Measurements from ENCODE around the gene PRCC. TPM values are rescaled to one million over a fixed set of nuclear protein-coding genes. Genes with fewer than 3 reads are reported as not detected.

Gene PRCC
- total and polyA plus RNA-seq, 2 of the 13 experiments (the other 11 are each of a cell fraction or from before 2014, with no cell fraction given) = 24.2 to 40.5 TPM

GRCh38 chr1:156746728-156747631 is 20.4 kb upstream of the PRCC start (continued):
- no peak for TF ChIP-seq ZNF530 (CRISPR knock-in tag; IDR thresholded peaks at IDR 0.05; ENCODE audit: low read depth)
- no peak for TF ChIP-seq ZSCAN31 (CRISPR knock-in tag; IDR thresholded peaks at IDR 0.05; ENCODE audit: low read depth)
- TF ChIP-seq ZNF563 (CRISPR knock-in tag; IDR thresholded peaks at IDR 0.05) = no peak; the same call in 1 of the 2 replicates
- no peak for TF ChIP-seq ZBTB43 (CRISPR knock-in tag; conservative IDR thresholded peaks at IDR 0.05)
- TF ChIP-seq SKIL (CRISPR knock-in tag; IDR thresholded peaks at IDR 0.05; ENCODE audit: borderline replicate concordance) = no peak
- TF ChIP-seq ZNF770 (CRISPR knock-in tag; IDR thresholded peaks at IDR 0.05) = no peak
- no peak for TF ChIP-seq ARNTL (CRISPR knock-in tag; IDR thresholded peaks at IDR 0.05)
- TF ChIP-seq GMEB2 (CRISPR knock-in tag; IDR thresholded peaks at IDR 0.05; ENCODE audit: low read depth) = no peak
- TF ChIP-seq EED (CRISPR knock-in tag; IDR thresholded peaks at IDR 0.05) = no peak
- TF ChIP-seq AKNA (CRISPR knock-in tag; IDR thresholded peaks at IDR 0.05; ENCODE audit: borderline replicate concordance) = no peak
- no peak for TF ChIP-seq TCF7L2 (IDR thresholded peaks at IDR 0.05; ENCODE audit: low read depth, low read length)
- no peak for TF ChIP-seq ZNF207 (IDR thresholded peaks at IDR 0.05; ENCODE audit: borderline replicate concordance)
- TF ChIP-seq ZNF691 (CRISPR knock-in tag; IDR thresholded peaks at IDR 0.05; ENCODE audit: borderline replicate concordance, low read depth) = no peak; the same call in 1 of the 2 replicates
- no peak for TF ChIP-seq HNRNPH1 (optimal IDR thresholded peaks at IDR 0.05; ENCODE audit: low read depth, low read length)
